Fibroblast of peridontal ligament (primary cell): ENCODE results near the gene MT1A.

ENCODE experiments used
- DNase-seq: peaks from one replicate; pipeline ENCODE4 v3.0.0-alpha.2; 2010; ENCODE audit errors: extremely low read depth

Gene MT1A

DNA sequence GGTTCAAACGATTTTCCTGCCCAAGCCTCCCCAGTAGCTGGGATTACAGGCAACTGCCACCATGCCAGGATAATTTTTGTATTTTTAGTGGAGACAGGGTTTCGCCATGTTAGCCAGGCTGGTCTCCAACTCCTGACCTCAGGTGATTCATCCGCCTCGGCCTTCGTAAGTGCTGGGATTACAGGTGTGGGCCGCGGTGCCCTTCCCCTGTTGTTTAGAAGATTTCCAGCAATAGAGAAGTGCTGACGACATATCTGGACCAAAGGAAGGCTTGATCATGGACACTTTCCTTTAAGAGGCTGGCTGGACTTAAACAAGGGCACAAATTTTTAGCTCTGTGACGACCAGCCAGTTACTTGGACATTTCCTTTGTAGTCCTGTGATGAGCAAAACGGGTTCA is 7.3 kb upstream of the MT1A start:
- DNase-seq, result no peak

- no peak for DNase-seq
These were observed 6.7 kb upstream of the MT1A start for GRCh38 chr16:56631832-56632155.

DNA sequence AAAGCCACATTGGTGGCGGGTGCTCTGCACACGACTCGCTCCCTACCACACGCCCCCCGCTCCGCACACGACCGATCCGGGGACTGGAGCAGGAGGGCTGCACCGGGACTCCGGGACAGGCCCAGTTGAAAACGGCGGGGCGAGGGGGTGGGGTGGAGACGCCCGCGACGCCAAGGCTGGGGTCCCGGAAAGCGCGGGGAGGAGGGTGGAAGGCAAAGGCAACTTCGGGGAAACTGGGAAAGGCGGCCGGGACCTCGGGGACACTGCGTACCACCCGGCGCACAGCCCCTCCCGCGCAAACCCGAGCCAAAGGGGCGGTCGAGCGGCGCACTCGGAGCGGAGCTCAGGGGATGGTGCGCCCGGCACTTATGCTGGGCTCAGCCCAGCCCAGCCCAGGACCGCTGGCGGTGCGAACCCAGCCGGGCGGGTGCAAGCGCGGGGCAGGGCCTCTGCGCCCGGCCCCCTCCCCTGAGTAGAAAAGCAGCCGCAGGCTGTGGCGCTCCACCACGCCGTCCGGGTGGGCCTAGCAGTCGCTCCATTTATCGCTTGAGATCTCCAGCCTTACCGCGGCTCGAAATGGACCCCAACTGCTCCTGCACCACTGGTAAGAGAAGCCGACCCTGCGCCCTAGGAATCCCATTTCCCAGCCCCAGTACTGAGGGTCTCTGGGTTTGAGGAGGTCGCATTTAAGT is 6.2 kb upstream of the MT1A start, which contains the start of gene MT1M:
TSS of gene MT1M (plus strand) at position 504 of the 692 bp plus-strand sequence. CDS start at position 577, 73 bp downstream.
- no peak for DNase-seq

- no peak for DNase-seq
These were observed 5.6 kb upstream of the MT1A start for GRCh38 chr16:56632848-56633365.

GRCh38 chr16:56633535-56633934 is 4.9 kb upstream of the MT1A start:
- no peak for DNase-seq

DNA sequence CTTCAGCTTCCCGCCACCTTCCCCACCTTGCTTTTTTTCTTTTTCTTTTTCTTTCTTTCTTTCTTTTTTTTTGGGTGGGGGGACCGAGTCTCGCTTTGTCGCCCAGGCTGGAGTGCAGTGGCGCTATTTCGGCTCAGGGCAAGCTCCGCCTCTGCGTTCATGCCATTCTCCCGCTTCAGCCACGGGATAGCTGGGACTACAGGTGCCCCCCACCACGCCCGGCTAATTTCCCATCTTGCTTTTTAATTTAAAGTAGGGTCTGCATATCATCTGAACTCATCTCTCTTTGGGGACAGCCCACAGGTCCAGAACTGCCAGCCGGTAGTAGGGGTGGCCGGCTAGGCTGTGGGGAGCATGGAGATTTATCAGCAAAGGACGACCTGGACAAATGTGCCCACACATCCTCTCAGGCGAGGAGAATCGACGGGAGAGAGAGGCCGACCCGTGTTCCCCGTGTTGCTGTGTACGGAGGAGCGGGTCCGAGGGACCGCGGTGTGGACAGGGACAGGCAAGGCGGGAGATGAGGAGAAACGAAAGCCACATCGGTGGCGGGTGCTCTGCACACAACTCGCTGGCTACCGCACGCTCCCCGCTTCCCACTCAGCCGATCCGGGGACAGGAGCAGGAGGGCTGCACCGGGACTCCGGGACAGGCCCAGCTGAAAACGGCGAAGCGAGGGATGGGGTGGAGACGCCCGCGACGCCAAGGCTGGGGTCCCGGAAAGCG is 3.6 kb upstream of the MT1A start:
- DNase-seq, result no peak

DNA sequence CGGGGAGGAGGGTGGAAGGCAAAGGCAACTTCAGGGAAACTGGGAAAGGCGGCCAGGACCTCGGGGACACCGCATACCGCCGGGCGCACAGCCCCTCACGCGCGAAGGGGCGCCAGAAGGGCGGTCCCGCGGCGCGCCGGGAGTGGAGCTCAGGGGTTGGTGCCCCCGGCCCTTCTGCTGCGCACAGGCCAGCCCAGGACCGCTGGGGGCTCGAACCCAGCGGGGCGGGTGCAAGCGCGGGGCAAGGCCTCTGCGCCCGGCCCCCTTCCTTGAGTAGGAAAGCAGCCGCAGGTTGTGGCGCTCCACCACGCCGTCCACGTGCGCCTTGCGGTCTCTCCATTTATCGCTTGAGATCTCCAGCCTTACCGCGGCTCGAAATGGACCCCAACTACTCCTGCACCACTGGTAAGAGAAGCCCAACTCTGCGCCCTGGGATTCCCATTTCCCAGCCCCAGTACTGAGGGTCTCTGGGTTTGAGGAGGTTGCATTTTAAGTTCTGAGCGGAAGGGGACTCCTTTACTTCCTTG is 3.0 kb upstream of the MT1A start:
- DNase-seq, result no peak

DNA sequence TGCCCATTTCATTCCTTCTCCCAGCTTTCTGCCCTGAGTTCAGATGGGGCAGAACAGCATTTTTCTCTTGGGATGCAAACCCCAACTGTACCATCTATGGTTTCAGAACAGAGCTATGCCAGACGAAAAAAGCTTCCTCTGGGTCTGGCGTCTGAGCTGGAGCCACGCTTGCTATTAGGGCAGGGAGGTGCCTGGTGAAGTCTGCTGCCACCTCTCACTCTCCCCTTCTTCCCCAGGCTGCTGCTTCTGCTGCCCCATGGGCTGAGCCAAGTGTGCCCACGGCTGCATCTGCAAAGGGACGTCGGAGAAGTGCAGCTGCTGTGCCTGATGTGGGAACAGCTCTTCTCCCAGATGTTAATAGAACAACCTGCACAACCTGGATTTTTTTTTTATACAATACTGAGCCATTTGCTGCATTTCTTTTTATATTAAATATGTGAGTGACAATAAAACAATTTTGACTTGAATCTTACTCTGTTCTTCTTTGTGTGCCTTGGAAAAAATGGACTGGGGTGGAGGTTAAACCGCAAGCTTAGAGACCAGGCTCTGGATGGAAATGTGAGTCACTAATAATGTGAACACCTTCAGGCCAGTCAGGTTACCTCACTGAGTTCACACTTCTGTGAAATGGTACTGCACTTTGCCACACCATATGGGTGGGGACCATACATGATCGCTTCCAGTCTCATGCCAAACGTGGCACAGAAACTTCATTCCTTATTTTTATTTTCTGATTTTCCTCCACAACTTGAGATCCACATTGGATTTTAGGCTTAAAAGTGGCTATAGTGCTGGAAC is 1.7 kb upstream of the MT1A start:
- no peak for DNase-seq

GRCh38 chr16:56639045-56639444 is 579 bp downstream of the MT1A start:
- no peak for DNase-seq

- no peak for DNase-seq
These were observed 1.6 kb downstream of the MT1A start for GRCh38 chr16:56640076-56640475.

GRCh38 chr16:56641166-56641565 is 2.7 kb downstream of the MT1A start:
- DNase-seq, result no peak

DNA sequence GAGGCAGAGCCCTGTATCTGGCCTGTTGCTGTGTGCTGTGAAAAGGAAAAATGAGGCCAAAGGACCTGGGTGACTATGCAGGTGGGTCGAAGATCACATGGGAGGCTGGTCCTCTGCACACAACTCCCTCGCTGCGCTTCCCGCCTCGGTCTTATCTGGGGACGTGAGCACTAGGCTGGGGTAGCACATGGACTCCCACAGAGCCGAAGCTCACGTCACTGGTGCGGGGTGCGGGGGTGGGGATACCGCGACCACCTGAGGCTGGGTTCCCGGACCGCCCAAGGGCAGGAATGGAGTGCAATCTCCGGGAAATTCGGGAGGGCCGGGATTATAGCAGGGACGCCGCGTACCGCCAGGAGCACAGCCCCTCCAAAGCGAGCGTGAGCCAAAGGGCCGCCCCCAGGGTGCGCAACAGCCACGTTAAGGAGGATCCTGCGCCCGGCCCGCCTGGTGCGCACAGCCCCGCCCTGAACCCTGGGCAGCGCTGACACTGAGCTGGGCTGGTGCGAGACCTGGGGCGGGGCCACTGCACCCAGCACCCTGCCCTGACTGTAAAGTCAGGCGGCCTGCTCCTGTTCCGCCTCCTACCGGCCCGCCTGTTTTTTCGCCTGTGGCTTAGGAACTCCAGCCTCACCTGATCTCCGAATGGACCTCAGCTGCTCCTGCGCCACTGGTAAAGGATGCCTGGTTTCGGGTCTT is 4.8 kb downstream of the MT1A start:
- DNase-seq, result peak; percentile 17

GRCh38 chr16:56643833-56644232 is 5.4 kb downstream of the MT1A start:
- DNase-seq, result no peak

- DNase-seq, result no peak
These were observed 6.8 kb downstream of the MT1A start for GRCh38 chr16:56645311-56645710.

DNA sequence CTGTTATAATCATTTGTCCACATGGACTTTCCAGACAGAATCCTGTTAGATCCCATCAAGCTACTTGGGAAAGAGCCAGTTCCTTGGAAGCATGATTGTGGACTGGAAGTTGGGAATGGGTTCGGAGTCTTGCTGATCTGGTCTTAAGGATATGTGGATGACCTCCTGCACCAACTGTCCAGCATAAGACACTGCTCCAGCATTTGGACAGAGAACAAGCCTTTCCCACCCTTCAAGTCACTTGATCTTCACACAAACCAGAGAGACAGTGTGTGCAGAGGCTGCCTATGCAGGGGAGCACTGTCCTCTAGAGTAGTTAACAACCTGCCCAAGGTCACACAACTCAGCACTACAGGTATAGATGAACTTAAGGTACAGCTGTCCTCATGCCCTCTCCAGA is 7.4 kb downstream of the MT1A start:
- DNase-seq, result no peak

DNA sequence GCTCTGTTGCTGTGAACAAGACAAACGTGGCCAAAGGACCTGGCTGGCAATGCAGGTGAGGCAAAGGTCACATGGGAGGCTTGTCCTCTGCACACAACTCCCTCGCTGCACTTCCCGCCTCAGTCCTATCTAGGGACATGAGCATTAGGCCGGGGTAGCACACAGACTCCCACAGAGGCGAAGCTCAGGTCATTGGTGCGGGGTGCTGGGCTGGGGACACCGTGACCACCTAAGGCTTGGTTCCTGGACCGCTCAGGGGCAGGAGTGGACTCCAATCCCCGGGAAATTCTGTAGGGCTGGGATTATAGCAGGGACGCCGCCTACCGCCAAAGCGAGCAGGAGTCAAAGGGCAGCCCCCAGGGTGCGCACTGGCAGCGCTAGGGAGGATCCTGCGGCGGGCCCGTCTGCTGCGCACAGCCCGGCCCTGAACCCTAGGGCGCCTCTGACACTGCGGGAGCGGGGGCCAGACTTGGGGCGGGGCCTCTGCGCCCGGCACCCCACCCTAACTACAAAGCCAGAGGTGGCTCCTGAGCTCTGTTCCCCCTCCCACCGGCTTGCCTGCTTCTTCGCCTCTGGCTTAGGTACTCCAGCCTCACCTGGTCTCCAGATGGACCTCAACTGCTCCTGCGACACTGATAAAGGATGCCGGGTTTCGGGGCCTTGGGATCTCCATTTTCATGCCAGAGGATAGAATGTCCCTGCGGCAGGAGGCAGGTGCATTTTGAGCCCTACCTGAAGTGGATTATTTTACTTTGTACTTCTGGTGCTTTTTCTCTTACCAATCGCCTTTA is 9.4 kb downstream of the MT1A start:
- DNase-seq, result no peak

- no peak for DNase-seq
These were observed 10.8 kb downstream of the MT1A start for GRCh38 chr16:56649271-56649670.

DNA sequence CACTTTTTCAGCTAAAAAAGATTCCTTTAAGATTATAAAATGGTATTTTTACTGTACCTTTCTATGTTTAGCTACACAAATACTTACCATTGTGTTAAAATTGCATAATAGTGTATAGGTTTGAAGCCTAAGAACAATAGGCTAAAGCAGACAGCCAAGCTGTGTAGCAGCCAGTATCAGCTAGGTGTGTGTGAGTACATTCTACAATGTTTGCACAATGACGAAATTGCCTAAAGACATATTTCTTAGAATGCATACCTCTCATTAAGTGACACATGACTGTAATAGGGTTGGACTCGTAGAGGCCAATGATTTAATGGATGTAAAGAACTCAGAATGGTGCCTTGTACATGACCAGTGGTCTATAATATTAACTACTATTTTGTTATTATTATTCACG is 11.4 kb downstream of the MT1A start:
- no peak for DNase-seq

DNA sequence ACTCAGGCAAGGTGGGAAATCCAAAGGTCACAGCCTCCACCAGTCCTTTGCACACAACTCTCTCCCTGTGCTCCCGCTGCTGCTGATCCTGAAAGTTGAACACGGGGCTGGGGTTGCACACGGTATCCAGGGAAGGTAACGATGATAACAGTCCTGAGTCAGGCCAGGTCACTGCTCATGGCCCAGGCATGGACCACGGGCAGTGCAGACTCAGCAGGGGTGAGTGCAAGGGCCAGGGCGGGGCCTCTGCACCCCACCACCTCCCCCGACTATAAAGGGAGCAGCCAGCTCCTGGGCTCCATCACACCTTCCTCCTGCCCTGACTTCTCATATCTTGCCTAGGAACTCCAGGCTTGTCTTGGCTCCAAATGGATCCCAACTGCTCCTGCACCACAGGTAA is 13.1 kb downstream of the MT1A start, which contains the start of gene MT1B:
TSS of gene MT1B (plus strand) at position 301 of the 400 bp plus-strand sequence. CDS start at position 369, 68 bp downstream.
- DNase-seq, result no peak

DNA sequence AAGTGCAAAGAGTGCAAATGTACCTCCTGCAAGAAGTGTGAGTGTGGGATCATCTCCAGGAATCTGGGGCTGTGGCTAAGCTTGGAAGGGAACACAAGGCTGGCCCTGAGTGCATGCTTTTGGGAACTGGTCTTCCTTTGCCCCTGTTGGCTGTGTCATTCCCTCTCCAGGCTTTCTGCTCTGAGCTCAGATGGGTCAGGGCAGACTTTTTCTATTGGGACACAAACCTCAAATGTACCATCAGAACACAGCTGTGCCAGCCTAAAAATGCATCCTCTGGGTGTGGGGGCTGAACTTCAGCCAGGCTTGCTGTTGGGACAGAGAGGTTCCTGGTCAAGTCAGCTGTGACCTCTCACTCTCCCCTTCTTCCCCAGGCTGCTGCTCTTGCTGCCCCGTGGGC is 14.1 kb downstream of the MT1A start:
- no peak for DNase-seq

DNA sequence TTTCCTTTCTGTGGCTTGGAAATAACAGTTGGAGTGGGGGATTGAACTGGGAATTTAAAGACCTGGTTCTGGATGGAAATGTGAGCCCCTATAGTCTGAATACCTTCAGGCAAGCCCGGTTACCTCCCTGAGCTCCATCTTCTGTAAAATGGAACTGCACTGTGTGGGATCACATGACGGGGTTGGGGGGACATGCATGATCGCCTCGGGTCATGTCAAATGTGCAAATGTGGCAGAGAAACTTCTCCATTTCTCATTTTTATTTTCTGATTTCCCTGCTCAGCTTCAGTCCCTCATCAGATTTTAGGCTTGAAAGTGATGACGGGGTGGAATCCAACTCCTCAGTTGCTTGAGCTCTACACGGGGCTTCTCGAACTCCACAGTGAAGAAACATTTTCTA is 14.8 kb downstream of the MT1A start:
- no peak for DNase-seq
